Measurements from ENCODE around the gene DCAF17.

The DCAF17 gene

DNA sequence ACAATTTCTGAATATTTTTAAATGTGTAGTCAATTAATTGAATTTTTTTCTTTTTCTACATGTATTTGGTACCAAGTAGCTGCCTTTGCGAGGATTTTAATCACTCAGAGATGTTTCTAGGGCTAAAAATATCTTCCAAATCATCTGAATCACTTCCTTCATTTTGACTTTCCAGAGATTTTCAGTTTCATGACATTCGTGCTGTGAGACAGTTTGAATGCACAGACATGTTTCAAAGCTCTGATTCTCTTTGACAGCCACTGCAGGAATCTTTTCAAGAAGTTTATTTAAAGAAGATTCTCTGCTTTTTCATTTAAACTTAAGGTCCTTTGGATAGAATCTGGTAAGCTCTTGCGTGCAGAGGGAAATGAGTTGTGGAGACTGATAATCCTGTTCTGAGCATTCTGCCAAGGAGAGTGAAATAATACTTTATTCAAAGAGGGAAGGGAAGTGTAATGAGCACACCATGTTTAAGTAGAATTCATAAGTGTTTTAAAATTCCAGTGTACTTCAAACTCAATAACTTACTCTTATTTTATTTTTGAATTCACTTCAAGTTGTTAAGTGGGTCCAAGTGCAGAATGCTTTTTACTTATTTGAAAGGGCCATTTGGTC, 97.9 kb downstream of the DCAF17 start:
- Histone ChIP-seq H3K9me3 (ENCODE audit: control insufficient read depth, insufficient read depth, low read depth, low read length) (no peaks in the 10 kb centered on the region), H3K4me1 (ENCODE audit: control insufficient read depth, insufficient read depth, low read length) (0 out of 2 replicates have a peak, but pooled peaks cover 2% of the 10 kb centered on the region), H3K4me3 (ENCODE audit: low read depth, low read length) (no peak overlapping the region), H3K27ac (ENCODE audit: extremely low read depth, low read depth, low read length) (no peak overlapping the region), H3K36me3 (ENCODE audit: control insufficient read depth in 2 of 2, insufficient read depth in 1 of 2, low read length in 2 of 2) (no peaks in the 10 kb centered on the region)
- ChIA-PET CTCF (interaction anchor here (0.5 to 1.9 kb wide), 6 partner anchors 11 to 207 kb away, joined by 3 to 4 read pairs (median 4); no protein-coding TSS in a partner anchor), POLR2A (interaction anchor here (0.8 kb wide), 1 partner anchor 8 kb away, joined by 3 read pairs; no protein-coding TSS in a partner anchor)
- TF ChIP-seq ZNF624 (tag by site-specific recombination; IDR thresholded peaks at IDR 0.05), result no peak
- no peak for TF ChIP-seq ZNF610 (tag by site-specific recombination; IDR thresholded peaks at IDR 0.05; ENCODE audit: borderline replicate concordance)
- TF ChIP-seq, protein P1, sequence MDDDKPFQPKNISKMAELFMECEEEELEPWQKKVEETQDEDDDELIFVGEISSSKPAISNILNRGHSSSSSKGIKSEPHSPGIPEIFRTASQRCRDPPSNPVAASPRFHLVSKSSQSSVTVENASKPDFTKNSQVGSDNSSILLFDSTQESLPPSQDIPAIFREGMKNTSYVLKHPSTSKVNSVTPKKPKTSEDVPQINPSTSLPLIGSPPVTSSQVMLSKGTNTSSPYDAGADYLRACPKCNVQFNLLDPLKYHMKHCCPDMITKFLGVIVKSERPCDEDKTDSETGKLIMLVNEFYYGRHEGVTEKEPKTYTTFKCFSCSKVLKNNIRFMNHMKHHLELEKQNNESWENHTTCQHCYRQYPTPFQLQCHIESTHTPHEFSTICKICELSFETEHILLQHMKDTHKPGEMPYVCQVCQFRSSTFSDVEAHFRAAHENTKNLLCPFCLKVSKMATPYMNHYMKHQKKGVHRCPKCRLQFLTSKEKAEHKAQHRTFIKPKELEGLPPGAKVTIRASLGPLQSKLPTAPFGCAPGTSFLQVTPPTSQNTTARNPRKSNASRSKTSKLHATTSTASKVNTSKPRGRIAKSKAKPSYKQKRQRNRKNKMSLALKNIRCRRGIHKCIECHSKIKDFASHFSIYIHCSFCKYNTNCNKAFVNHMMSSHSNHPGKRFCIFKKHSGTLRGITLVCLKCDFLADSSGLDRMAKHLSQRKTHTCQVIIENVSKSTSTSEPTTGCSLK (tag by site-specific recombination; IDR thresholded peaks at IDR 0.05), result no peak
- TF ChIP-seq ZNF23 (tag by site-specific recombination; IDR thresholded peaks at IDR 0.05; ENCODE audit: borderline replicate concordance), result no peak
- no peak for TF ChIP-seq ZNF140 (tag by site-specific recombination; IDR thresholded peaks at IDR 0.05)
- TF ChIP-seq, protein P2, sequence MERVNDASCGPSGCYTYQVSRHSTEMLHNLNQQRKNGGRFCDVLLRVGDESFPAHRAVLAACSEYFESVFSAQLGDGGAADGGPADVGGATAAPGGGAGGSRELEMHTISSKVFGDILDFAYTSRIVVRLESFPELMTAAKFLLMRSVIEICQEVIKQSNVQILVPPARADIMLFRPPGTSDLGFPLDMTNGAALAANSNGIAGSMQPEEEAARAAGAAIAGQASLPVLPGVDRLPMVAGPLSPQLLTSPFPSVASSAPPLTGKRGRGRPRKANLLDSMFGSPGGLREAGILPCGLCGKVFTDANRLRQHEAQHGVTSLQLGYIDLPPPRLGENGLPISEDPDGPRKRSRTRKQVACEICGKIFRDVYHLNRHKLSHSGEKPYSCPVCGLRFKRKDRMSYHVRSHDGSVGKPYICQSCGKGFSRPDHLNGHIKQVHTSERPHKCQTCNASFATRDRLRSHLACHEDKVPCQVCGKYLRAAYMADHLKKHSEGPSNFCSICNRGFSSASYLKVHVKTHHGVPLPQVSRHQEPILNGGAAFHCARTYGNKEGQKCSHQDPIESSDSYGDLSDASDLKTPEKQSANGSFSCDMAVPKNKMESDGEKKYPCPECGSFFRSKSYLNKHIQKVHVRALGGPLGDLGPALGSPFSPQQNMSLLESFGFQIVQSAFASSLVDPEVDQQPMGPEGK (tag by site-specific recombination; IDR thresholded peaks at IDR 0.05), result no peak
- TF ChIP-seq, protein P3, sequence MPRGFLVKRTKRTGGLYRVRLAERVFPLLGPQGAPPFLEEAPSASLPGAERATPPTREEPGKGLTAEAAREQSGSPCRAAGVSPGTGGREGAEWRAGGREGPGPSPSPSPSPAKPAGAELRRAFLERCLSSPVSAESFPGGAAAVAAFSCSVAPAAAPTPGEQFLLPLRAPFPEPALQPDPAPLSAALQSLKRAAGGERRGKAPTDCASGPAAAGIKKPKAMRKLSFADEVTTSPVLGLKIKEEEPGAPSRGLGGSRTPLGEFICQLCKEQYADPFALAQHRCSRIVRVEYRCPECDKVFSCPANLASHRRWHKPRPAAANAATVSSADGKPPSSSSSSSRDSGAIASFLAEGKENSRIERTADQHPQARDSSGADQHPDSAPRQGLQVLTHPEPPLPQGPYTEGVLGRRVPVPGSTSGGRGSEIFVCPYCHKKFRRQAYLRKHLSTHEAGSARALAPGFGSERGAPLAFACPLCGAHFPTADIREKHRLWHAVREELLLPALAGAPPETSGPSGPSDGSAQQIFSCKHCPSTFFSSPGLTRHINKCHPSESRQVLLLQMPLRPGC (tag by site-specific recombination; IDR thresholded peaks at IDR 0.05), result no peak

DNA sequence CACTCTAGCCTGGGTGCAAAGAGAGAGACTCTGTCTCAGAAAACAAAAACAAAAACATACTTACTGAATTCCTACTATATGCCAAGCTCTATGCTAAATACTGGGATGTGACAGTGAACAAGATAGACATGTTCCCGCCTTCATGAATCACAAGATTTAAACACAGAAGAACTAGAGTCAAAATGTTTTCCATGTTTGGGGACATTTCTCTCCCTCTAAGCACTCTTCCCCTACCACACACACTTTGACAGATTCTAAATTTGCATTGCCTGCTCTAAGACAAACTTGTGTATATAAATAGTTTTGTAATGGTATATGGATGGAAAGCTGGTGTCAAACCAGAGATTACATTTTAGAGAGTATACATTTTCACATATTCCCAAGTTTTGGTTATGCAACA, 99.3 kb downstream of the DCAF17 start:
- Histone ChIP-seq H3K27ac (ENCODE audit: extremely low read depth, low read depth, low read length) (no peak overlapping the region), H3K4me1 (ENCODE audit: control insufficient read depth, insufficient read depth, low read length) (0 out of 2 replicates have a peak, but pooled peaks cover 2% of the 10 kb centered on the region), H3K36me3 (ENCODE audit: control insufficient read depth in 2 of 2, insufficient read depth in 1 of 2, low read length in 2 of 2) (no peaks in the 10 kb centered on the region), H3K9me3 (ENCODE audit: control insufficient read depth, insufficient read depth, low read depth, low read length) (no peaks in the 10 kb centered on the region), H3K4me3 (ENCODE audit: low read depth, low read length) (no peak overlapping the region)
- CTCF ChIA-PET, result interaction anchor here (0.6 to 1.9 kb wide), 4 partner anchors 10 to 63 kb away, joined by 3 to 4 read pairs (median 3); no protein-coding TSS in a partner anchor
- POLR2A ChIA-PET, result no interaction called here
- TF ChIP-seq, protein P1 (tag by site-specific recombination; IDR thresholded peaks at IDR 0.05), result no peak
- TF ChIP-seq, protein P4, sequence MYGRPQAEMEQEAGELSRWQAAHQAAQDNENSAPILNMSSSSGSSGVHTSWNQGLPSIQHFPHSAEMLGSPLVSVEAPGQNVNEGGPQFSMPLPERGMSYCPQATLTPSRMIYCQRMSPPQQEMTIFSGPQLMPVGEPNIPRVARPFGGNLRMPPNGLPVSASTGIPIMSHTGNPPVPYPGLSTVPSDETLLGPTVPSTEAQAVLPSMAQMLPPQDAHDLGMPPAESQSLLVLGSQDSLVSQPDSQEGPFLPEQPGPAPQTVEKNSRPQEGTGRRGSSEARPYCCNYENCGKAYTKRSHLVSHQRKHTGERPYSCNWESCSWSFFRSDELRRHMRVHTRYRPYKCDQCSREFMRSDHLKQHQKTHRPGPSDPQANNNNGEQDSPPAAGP (tag by site-specific recombination; IDR thresholded peaks at IDR 0.05), result no peak
- TF ChIP-seq ZNF837 (tag by site-specific recombination; IDR thresholded peaks at IDR 0.05), result no peak
- TF ChIP-seq GLIS1 (tag by site-specific recombination; IDR thresholded peaks at IDR 0.05), result no peak
- TF ChIP-seq ZNF292 (tag by site-specific recombination; IDR thresholded peaks at IDR 0.05; ENCODE audit: borderline replicate concordance, low read depth), result no peak
- TF ChIP-seq, protein P5, sequence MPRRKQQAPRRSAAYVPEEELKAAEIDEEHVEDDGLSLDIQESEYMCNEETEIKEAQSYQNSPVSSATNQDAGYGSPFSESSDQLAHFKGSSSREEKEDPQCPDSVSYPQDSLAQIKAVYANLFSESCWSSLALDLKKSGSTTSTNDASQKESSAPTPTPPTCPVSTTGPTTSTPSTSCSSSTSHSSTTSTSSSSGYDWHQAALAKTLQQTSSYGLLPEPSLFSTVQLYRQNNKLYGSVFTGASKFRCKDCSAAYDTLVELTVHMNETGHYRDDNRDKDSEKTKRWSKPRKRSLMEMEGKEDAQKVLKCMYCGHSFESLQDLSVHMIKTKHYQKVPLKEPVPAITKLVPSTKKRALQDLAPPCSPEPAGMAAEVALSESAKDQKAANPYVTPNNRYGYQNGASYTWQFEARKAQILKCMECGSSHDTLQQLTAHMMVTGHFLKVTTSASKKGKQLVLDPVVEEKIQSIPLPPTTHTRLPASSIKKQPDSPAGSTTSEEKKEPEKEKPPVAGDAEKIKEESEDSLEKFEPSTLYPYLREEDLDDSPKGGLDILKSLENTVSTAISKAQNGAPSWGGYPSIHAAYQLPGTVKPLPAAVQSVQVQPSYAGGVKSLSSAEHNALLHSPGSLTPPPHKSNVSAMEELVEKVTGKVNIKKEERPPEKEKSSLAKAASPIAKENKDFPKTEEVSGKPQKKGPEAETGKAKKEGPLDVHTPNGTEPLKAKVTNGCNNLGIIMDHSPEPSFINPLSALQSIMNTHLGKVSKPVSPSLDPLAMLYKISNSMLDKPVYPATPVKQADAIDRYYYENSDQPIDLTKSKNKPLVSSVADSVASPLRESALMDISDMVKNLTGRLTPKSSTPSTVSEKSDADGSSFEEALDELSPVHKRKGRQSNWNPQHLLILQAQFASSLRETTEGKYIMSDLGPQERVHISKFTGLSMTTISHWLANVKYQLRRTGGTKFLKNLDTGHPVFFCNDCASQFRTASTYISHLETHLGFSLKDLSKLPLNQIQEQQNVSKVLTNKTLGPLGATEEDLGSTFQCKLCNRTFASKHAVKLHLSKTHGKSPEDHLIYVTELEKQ (tag by site-specific recombination; IDR thresholded peaks at IDR 0.05; ENCODE audit: borderline replicate concordance), result no peak
- no peak for TF ChIP-seq ZNF157 (tag by site-specific recombination; IDR thresholded peaks at IDR 0.05)
- TF ChIP-seq, protein P6, sequence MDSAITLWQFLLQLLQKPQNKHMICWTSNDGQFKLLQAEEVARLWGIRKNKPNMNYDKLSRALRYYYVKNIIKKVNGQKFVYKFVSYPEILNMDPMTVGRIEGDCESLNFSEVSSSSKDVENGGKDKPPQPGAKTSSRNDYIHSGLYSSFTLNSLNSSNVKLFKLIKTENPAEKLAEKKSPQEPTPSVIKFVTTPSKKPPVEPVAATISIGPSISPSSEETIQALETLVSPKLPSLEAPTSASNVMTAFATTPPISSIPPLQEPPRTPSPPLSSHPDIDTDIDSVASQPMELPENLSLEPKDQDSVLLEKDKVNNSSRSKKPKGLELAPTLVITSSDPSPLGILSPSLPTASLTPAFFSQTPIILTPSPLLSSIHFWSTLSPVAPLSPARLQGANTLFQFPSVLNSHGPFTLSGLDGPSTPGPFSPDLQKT (IDR thresholded peaks at IDR 0.05; ENCODE audit: borderline replicate concordance, low read depth, low read length), result no peak

Measured in HEK293 (cell line).